Measurements from ENCODE around the gene HSPBAP1. TPM values are rescaled to one million over a fixed set of nuclear protein-coding genes. Genes with fewer than 3 reads are reported as not detected.

The HSPBAP1 gene
- total RNA-seq, 3 donors from 2014 or later (not counting 1 experiment from before 2014, with no cell fraction given), result 19.7 to 24.7 (median 23.4) TPM

DNA sequence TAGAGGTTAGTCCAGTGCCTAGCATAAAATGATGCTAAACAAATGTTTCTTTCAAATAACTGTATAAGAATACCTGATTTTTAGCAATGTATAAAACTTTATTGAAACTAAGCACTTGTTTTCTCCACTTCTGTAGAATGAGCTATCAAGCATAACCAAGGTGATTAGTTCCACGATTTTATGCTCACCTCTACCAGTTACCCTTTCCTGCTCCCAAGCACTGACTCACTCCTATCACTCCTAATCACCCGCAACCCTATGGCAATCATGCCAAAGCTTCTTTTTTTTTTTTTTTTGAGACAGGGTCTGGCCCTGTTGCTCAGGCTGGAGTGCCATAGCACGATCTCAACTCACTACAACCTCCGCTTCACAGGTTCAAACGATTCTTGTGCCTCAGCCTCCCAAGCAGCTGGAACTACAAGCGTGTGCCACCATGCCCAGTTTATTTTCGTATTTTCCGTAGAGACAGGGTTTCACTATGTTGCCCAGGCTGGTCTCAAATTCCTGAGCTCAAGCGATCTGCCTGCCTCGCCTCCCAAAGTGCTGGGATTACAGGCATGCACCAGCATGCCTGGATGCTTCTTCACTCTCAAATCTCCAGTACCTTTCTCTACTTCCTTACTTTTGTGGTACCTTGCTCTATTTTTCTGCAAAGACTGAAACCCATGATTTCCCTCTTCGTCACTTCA lies 3.9 kb downstream of the HSPBAP1 start:
- TF ChIP-seq, protein P1, sequence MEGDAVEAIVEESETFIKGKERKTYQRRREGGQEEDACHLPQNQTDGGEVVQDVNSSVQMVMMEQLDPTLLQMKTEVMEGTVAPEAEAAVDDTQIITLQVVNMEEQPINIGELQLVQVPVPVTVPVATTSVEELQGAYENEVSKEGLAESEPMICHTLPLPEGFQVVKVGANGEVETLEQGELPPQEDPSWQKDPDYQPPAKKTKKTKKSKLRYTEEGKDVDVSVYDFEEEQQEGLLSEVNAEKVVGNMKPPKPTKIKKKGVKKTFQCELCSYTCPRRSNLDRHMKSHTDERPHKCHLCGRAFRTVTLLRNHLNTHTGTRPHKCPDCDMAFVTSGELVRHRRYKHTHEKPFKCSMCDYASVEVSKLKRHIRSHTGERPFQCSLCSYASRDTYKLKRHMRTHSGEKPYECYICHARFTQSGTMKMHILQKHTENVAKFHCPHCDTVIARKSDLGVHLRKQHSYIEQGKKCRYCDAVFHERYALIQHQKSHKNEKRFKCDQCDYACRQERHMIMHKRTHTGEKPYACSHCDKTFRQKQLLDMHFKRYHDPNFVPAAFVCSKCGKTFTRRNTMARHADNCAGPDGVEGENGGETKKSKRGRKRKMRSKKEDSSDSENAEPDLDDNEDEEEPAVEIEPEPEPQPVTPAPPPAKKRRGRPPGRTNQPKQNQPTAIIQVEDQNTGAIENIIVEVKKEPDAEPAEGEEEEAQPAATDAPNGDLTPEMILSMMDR (IDR thresholded peaks at IDR 0.05), result no peak
- 93% methylated on average over 11 of the region's 11 CpGs for WGBS (ENCODE audit: insufficient coverage)
- peaks cover 14% of the 10 kb centered on the region for H3K4me1 ChIP-seq (ENCODE audit: control insufficient read depth, insufficient read depth, low read length)

DNA sequence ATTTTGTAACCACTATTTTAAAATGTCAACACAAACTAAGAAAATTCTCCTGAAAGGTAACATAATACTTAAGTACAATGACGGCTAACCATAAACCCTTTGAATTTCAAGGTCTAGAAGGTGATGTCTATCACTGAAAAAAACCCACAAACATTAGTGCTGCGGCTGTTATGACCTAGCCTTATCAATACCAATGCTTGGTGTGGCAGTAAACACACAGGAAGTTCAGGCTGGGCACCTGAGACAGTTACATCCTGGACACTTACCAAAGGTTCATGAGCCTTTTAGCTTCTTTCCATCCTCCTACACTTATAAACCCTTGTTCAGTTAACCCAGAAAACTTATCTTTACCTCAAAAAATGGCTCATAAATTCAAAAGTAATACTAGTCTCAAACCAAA lies 5.8 kb downstream of the HSPBAP1 start:
- intact Hi-C loops (cut with micrococcal nuclease), result no loop called here
- H3K9me3 ChIP-seq (ENCODE audit: control insufficient read depth, insufficient read depth, low read length), result no peaks in the 10 kb centered on the region
- H3K27ac ChIP-seq (ENCODE audit: low read length), result no peak overlapping the region
- Mint-ChIP-seq H3K27me3 (ENCODE audit: low read depth in 2 of 2) (no peaks in the 10 kb centered on the region), H3K4me3 (no peak overlapping the region), H3K27ac (peak overlapping the region; percentile 31 to 60), H3K4me1 (peaks cover 5 to 11% of the 10 kb centered on the region in 2 donors), H3K36me3 (no peaks in the 10 kb centered on the region), H3K9me3 (no peaks in the 10 kb centered on the region)
- WGBS (ENCODE audit: insufficient coverage), result 43% methylated on average over 2 of the region's 2 CpGs
- ATAC-seq, result peak in 2 of 3 donors; percentile 15 to 45
- H3K27me3 ChIP-seq (ENCODE audit: control insufficient read depth, insufficient read depth, low read length), result no peaks in the 10 kb centered on the region
- TF ChIP-seq, protein P1 (IDR thresholded peaks at IDR 0.05), result no peak
- H3K36me3 ChIP-seq (ENCODE audit: control insufficient read depth, insufficient read depth, low read length), result peaks cover 4% of the 10 kb centered on the region
- no peak overlapping the region for H3K4me3 ChIP-seq (ENCODE audit: low read length)
- H3K4me1 ChIP-seq (ENCODE audit: control insufficient read depth, insufficient read depth, low read length), result peaks cover 4% of the 10 kb centered on the region
- peak in 1 of 2 donors; percentile 17 for DNase-seq

More for the DNA sequence above, 3.9 kb downstream of the HSPBAP1 start:
- no peak for DNase-seq
- H3K4me3 Mint-ChIP-seq, result no peak overlapping the region
- Histone ChIP-seq H3K27me3 (ENCODE audit: control insufficient read depth, insufficient read depth, low read length) (no peaks in the 10 kb centered on the region), H3K36me3 (ENCODE audit: control insufficient read depth, insufficient read depth, low read length) (peaks cover 3% of the 10 kb centered on the region), H3K4me3 (ENCODE audit: low read length) (no peak overlapping the region), H3K27ac (ENCODE audit: low read length) (no peak overlapping the region), H3K9me3 (ENCODE audit: control insufficient read depth, insufficient read depth, low read length) (no peaks in the 10 kb centered on the region)
- no peak for ATAC-seq
- no peaks in the 10 kb centered on the region for H3K27me3 Mint-ChIP-seq (ENCODE audit: low read depth in 2 of 2)
- no peaks in the 10 kb centered on the region for H3K36me3 Mint-ChIP-seq
- H3K4me1 Mint-ChIP-seq, result peaks cover 8 to 20% of the 10 kb centered on the region in 2 donors
- intact Hi-C loops (cut with micrococcal nuclease), result loop anchor here (5.0 to 10.0 kb wide), 4 partner anchors 227 to 955 kb away; partner anchors contain the start of genes DTX3L, EAF2, IQCB1 and PARP9
- H3K27ac Mint-ChIP-seq, result no peak overlapping the region
- H3K9me3 Mint-ChIP-seq, result no peaks in the 10 kb centered on the region

DNA sequence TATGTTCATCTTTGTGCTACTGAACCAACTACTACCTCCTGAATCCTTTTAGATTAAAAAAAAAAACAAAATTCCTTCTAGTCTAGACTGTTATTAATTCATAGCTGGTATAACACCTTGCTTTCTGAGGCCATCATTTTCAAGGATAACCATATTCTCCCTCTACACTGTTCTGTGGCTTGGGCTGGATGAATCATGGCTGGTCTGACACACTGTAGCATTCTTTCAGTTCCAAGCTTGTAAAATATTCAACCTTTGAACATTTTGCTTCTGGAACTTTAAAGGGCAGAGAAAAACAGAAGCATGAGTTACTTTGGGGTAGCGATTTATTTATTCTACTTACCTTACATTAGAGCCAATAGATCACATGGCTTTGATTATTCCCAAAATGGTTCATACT lies 7.6 kb downstream of the HSPBAP1 start:
- intact Hi-C loops (cut with micrococcal nuclease), result no loop called here
- Histone ChIP-seq H3K4me1 (ENCODE audit: control insufficient read depth, insufficient read depth, low read length) (no peaks in the 10 kb centered on the region), H3K27ac (ENCODE audit: low read length) (no peak overlapping the region), H3K36me3 (ENCODE audit: control insufficient read depth, insufficient read depth, low read length) (peaks cover 4% of the 10 kb centered on the region), H3K9me3 (ENCODE audit: control insufficient read depth, insufficient read depth, low read length) (no peaks in the 10 kb centered on the region), H3K4me3 (ENCODE audit: low read length) (no peak overlapping the region), H3K27me3 (ENCODE audit: control insufficient read depth, insufficient read depth, low read length) (no peaks in the 10 kb centered on the region)
- Mint-ChIP-seq H3K27me3 (ENCODE audit: low read depth in 2 of 2) (no peaks in the 10 kb centered on the region), H3K27ac (no peak overlapping the region), H3K9me3 (no peaks in the 10 kb centered on the region), H3K4me1 (peaks cover 5 to 11% of the 10 kb centered on the region in 2 donors), H3K36me3 (no peaks in the 10 kb centered on the region), H3K4me3 (no peak overlapping the region)
- TF ChIP-seq, protein P1 (IDR thresholded peaks at IDR 0.05), result no peak
- DNase-seq, result no peak
- no peak for ATAC-seq
- WGBS (ENCODE audit: insufficient coverage), result no CpG with 5 or more reads among the region's 1 CpG
